Mononuclear cell (primary cell): ENCODE results near the gene CNN2. TPM values are rescaled to one million over a fixed set of nuclear protein-coding genes. Genes with fewer than 3 reads are reported as not detected.

Experiments
- total RNA-seq: library from RNA; depleted of rRNA; stranded (reverse); fragments of >200 nt; gene quantifications from one replicate; pipeline ENCODE4 v1.2.3, GENCODE V29; 2012

CNN2 gene
- total RNA-seq, 1 donor: 152 TPM

Other genes starting within 250 kb of the CNN2 start
- 109 TPM for gene PTBP1, start 229.2 kb upstream of the CNN2 start, total RNA-seq
- not detected for gene PLPPR3, start 204.7 kb upstream of the CNN2 start, total RNA-seq
- gene AZU1, start 198.8 kb upstream of the CNN2 start, total RNA-seq: 0.31 TPM
- 0.31 TPM for gene PRTN3, start 185.6 kb upstream of the CNN2 start, total RNA-seq
- 0.63 TPM for gene ELANE, start 174.3 kb upstream of the CNN2 start, total RNA-seq
- 148 TPM for gene CFD, start 166.9 kb upstream of the CNN2 start, total RNA-seq
- gene MED16, start 133.4 kb upstream of the CNN2 start, total RNA-seq: 15.2 TPM
- gene RNU6-9, start 133.1 kb upstream of the CNN2 start, total RNA-seq: not detected
- gene R3HDM4, start 113.4 kb upstream of the CNN2 start, total RNA-seq: 134 TPM
- gene KISS1R, start 109.3 kb upstream of the CNN2 start, total RNA-seq: 0.10 TPM
- 8.0 TPM for gene ARID3A, start 100.6 kb upstream of the CNN2 start, total RNA-seq
- gene WDR18, start 42.3 kb upstream of the CNN2 start, total RNA-seq: 15.1 TPM
- gene GRIN3B, start 26.2 kb upstream of the CNN2 start, total RNA-seq: 0.21 TPM
- gene TMEM259, start 5.5 kb upstream of the CNN2 start, total RNA-seq: 83.0 TPM
- gene RNU6-2, start 5.1 kb upstream of the CNN2 start, total RNA-seq: not detected
- 28.2 TPM for gene ABCA7, start 13.5 kb downstream of the CNN2 start, total RNA-seq
- 261 TPM for gene ARHGAP45, start 40.6 kb downstream of the CNN2 start, total RNA-seq
- gene POLR2E, start 68.8 kb downstream of the CNN2 start, total RNA-seq: 48.9 TPM
- gene GPX4, start 77.4 kb downstream of the CNN2 start, total RNA-seq: 162 TPM
- 53.8 TPM for gene SBNO2, start 147.7 kb downstream of the CNN2 start, total RNA-seq
- gene STK11, start 179.2 kb downstream of the CNN2 start, total RNA-seq: 36.7 TPM
- gene CBARP, start 211.4 kb downstream of the CNN2 start, total RNA-seq: not detected
- 10.4 TPM for gene ATP5F1D, start 215.1 kb downstream of the CNN2 start, total RNA-seq
- gene MIDN, start 222.0 kb downstream of the CNN2 start, total RNA-seq: 67.0 TPM
- 455 TPM for gene CIRBP, start 242.7 kb downstream of the CNN2 start, total RNA-seq
- 16.3 TPM for gene FAM174C, start 248.9 kb downstream of the CNN2 start, total RNA-seq